HCT116 (cell line): ENCODE data around the gene UGT1A6. TPM values are rescaled to one million over a fixed set of nuclear protein-coding genes. Genes with fewer than 3 reads are reported as not detected.

Experiments
- ATAC-seq: fragments of 200-7000 bp; cut with Tn5 transposase; 2 replicates; pipeline ENCODE4 v1.9.1; 2020; ENCODE audit warnings: mild to moderate bottlenecking, moderate library complexity
- BruUV-seq: library from RNA; stranded (reverse); fragments of 400-500 nt; replicated peaks from 2 replicates; lab custom pipeline; 2021; lab: Mats Ljungman, UMichigan
- CTCF ChIA-PET: fragments of 300-600 bp; sonication (Branson Sonifier 250); formaldehyde crosslinking; loops from one replicate; lab custom pipeline; 2021; ENCODE audit warnings: antibody characterized with exemption; lab: Charles Lee
- POLR2A ChIA-PET: fragments of 300-600, 350-600 bp; sonication (Branson Sonifier 250); formaldehyde crosslinking; loops from one replicate; lab custom pipeline; 2021; ENCODE audit warnings: antibody characterized with exemption; lab: Charles Lee
- RAD21 ChIA-PET, 2 experiments: fragments of 300-600 bp; sonication (Branson Sonifier 250); formaldehyde crosslinking; loops; one replicate each; lab custom pipeline; 2023; ENCODE audit warnings: low total read pairs in 2 of 2; ENCODE audit not compliant: uncharacterized antibody in 2 of 2, unreplicated experiment in 2 of 2, low non-redundant PET in 1 of 2; lab: Charles Lee
- DNase-seq: peaks from one replicate; pipeline ENCODE4 v3.0.0-alpha.2; 2010; ENCODE audit warnings: low read depth, low spot score
- H2AFZ ChIP-seq: fragments of 200-600 bp; shearing (Covaris generic), sonication (generic); 2 replicates; pipeline ENCODE4 v1.6.1; 2017; ENCODE audit warnings: low read depth, mixed run types, mixed read lengths, antibody characterized with exemption, low read length; ENCODE audit not compliant: poor library complexity, severe bottlenecking
- H3K27ac ChIP-seq: 2 replicates; pipeline ENCODE4 v1.5.1; 2012; ENCODE audit warnings: low read depth, low read length
- H3K27me3 ChIP-seq: fragments of 200-600 bp; sonication (generic); 2 replicates; pipeline ENCODE4 v1.6.1; 2016; ENCODE audit warnings: mixed run types, low read length, mixed read lengths; ENCODE audit not compliant: insufficient read depth
- H3K36me3 ChIP-seq, 2 experiments: fragments of 200-500 bp in 1 of 2; fragments of 200-600 bp in 1 of 2; sonication (Bioruptor generic) in 1 of 2; sonication (generic) in 1 of 2; 2 replicates each; pipeline versions ENCODE4 v1.5.1 to v1.6.1; 2014 to 2016; ENCODE audit warnings: low read length in 2 of 2, inconsistent platforms in 1 of 2, mixed read lengths in 1 of 2, mixed run types in 1 of 2; ENCODE audit not compliant: insufficient read depth in 2 of 2, control insufficient read depth in 1 of 2
- H3K4me1 ChIP-seq, 2 experiments: fragments of 200-600 bp in 1 of 2; sonication (generic) in 1 of 2; 2 replicates each; pipeline versions ENCODE4 v1.5.1 to v1.6.1; 2012 to 2017; ENCODE audit warnings: low read length in 2 of 2, inconsistent platforms in 1 of 2, mild to moderate bottlenecking in 1 of 2, mixed read lengths in 1 of 2, mixed run types in 1 of 2, moderate library complexity in 1 of 2; ENCODE audit not compliant: insufficient read depth in 2 of 2, control insufficient read depth in 1 of 2
- H3K4me2 ChIP-seq: fragments of 200-600 bp; sonication (generic); 2 replicates; pipeline ENCODE4 v1.6.1; 2017; ENCODE audit warnings: mixed run types, low read length, mixed read lengths
- H3K4me3 ChIP-seq, 2 experiments: fragments of 200-600 bp in 1 of 2; sonication (generic) in 1 of 2; replicated peaks in 1 of 2; 2 replicates each; pipeline ENCODE4 v1.5.1; 2011 to 2016; ENCODE audit warnings: low read length in 2 of 2, control low read depth in 1 of 2, low read depth in 1 of 2, mild to moderate bottlenecking in 1 of 2, mixed read lengths in 1 of 2, mixed run types in 1 of 2
- H3K79me2 ChIP-seq: fragments of 200-600 bp; sonication (generic); 2 replicates; pipeline ENCODE4 v1.6.1; 2017; ENCODE audit warnings: mild to moderate bottlenecking, mixed run types, low read length, moderate library complexity, mixed read lengths; ENCODE audit not compliant: insufficient read depth
- H3K9ac ChIP-seq: fragments of 200-600 bp; sonication (generic); 2 replicates; pipeline ENCODE4 v1.6.1; 2016; ENCODE audit warnings: low read length, mixed read lengths
- H3K9me2 ChIP-seq: fragments of 200-600 bp; sonication (generic), shearing (Covaris generic); 2 replicates; pipeline ENCODE4 v1.6.1; 2017; ENCODE audit warnings: mixed run types, mild to moderate bottlenecking, moderate library complexity; ENCODE audit not compliant: insufficient read depth
- H3K9me3 ChIP-seq, 2 experiments: fragments of 200-500 bp in 1 of 2; fragments of 200-600 bp in 1 of 2; sonication (Bioruptor generic) in 1 of 2; sonication (generic) in 1 of 2; 2 replicates each; pipeline ENCODE4 v1.6.1; 2014 to 2017; ENCODE audit warnings: low read length in 2 of 2, mixed read lengths in 2 of 2, inconsistent platforms in 1 of 2, low read depth in 1 of 2, mild to moderate bottlenecking in 1 of 2, mixed run types in 1 of 2, moderate library complexity in 1 of 2; ENCODE audit not compliant: control insufficient read depth in 1 of 2, insufficient read depth in 1 of 2
- H4K20me1 ChIP-seq: fragments of 200-600 bp; sonication (generic), shearing (Covaris generic); 2 replicates; pipeline ENCODE4 v1.6.1; 2017; ENCODE audit warnings: mixed run types, mild to moderate bottlenecking, moderate library complexity; ENCODE audit not compliant: insufficient read depth
- CEBPB ChIP-seq: IDR thresholded peaks from 2 replicates; pipeline ENCODE4 v1.6.1; 2012; ENCODE audit warnings: low read depth
- CTCF ChIP-seq, 3 experiments: fragments of 200-600 bp in 1 of 3; sonication (generic) in 1 of 3; IDR thresholded peaks in 2 of 3; conservative IDR thresholded peaks in 1 of 3; 2 replicates each; pipeline ENCODE4 v1.5.1; 2012 to 2017; ENCODE audit warnings: low read depth in 2 of 3, low read length in 2 of 3, antibody characterized with exemption in 1 of 3, borderline replicate concordance in 1 of 3, control low read depth in 1 of 3, mild to moderate bottlenecking in 1 of 3, mixed read lengths in 1 of 3, mixed run types in 1 of 3, moderate library complexity in 1 of 3; ENCODE audit not compliant: insufficient read depth in 1 of 3
- EGR1 ChIP-seq: IDR thresholded peaks from 2 replicates; pipeline ENCODE4 v1.6.1; 2012; ENCODE audit warnings: low read depth
- EZH2 ChIP-seq: fragments of 200-600 bp; sonication (generic); IDR thresholded peaks from 2 replicates; pipeline ENCODE4 v1.6.1; 2017; ENCODE audit warnings: antibody characterized with exemption, mixed run types
- EZH2phosphoT487 ChIP-seq: fragments of 200-600 bp; IDR thresholded peaks from 2 replicates; pipeline ENCODE4 v1.6.1; 2018; ENCODE audit warnings: antibody characterized with exemption, borderline replicate concordance
- JUND ChIP-seq: IDR thresholded peaks from 2 replicates; pipeline ENCODE4 v1.6.1; 2012
- RAD21 ChIP-seq: IDR thresholded peaks from 2 replicates; pipeline ENCODE4 v1.6.1; 2012; ENCODE audit warnings: low read depth, mild to moderate bottlenecking
- SP1 ChIP-seq: IDR thresholded peaks from 2 replicates; pipeline ENCODE4 v1.6.1; 2012; ENCODE audit warnings: low read depth
- TCF7L2 ChIP-seq: IDR thresholded peaks from 2 replicates; pipeline ENCODE4 v1.7.0; 2011; ENCODE audit warnings: borderline replicate concordance, inconsistent platforms; ENCODE audit not compliant: insufficient read depth, insufficient read length; ENCODE audit errors: extremely low read depth
- YY1 ChIP-seq: IDR thresholded peaks from 2 replicates; pipeline ENCODE4 v1.6.1; 2011; ENCODE audit warnings: low read length, low read depth, moderate library complexity, mild to moderate bottlenecking; ENCODE audit not compliant: insufficient replicate concordance; ENCODE audit errors: extremely low read depth
- ZBTB33 ChIP-seq: IDR thresholded peaks from 2 replicates; pipeline ENCODE4 v1.6.1; 2011; ENCODE audit warnings: mild to moderate bottlenecking, low read length, moderate library complexity; ENCODE audit not compliant: insufficient replicate concordance; ENCODE audit errors: extremely low read depth
- ZNF274 ChIP-seq: fragments of 200-500 bp; sonication (Bioruptor generic); IDR thresholded peaks from 2 replicates; pipeline ENCODE4 v1.6.1; 2014; ENCODE audit warnings: mild to moderate bottlenecking, low read depth, low read length, inconsistent platforms
- intact Hi-C: fragments of 100-400 bp; cut with micrococcal nuclease; formaldehyde crosslinking; loops from 2 replicates; pipeline ENCODE4 v1.10.0; 2022
- total RNA-seq: library from RNA; stranded (reverse); gene quantifications from one replicate; pipeline ENCODE4 v1.2.1, GENCODE V29; 2021; ENCODE audit not compliant: unreplicated experiment

Gene UGT1A6
- total RNA-seq, 1 experiment from 2014 or later = not detected

GRCh38 chr2:233691443-233692433 lies 952 bp upstream of the UGT1A6 start:
- H3K27ac ChIP-seq = no peak overlapping the region
- H3K79me2 ChIP-seq = no peaks in the 10 kb centered on the region
- H3K9ac ChIP-seq = no peak overlapping the region
- H3K4me1 ChIP-seq = no peaks in the 10 kb centered on the region
- no peak overlapping the region for H3K4me3 ChIP-seq
- TF ChIP-seq EGR1 = no peak
- TF ChIP-seq RAD21 = no peak
- TF ChIP-seq TCF7L2 = no peak
- TF ChIP-seq CEBPB = no peak
- TF ChIP-seq EZH2 = no peak
- no peak for TF ChIP-seq EZH2phosphoT487
- TF ChIP-seq ZBTB33 = no peak
- TF ChIP-seq YY1 = no peak
- no peak for TF ChIP-seq JUND
- no peak for TF ChIP-seq ZNF274
- TF ChIP-seq CTCF (IDR thresholded peaks at IDR 0.05 in 2 of 3, conservative IDR thresholded peaks at IDR 0.05 in 1 of 3; ENCODE audit: borderline replicate concordance in 1 of 3, insufficient read depth in 1 of 3, low read depth in 2 of 3, low read length in 2 of 3) = no peak
- no peak for TF ChIP-seq SP1
- H3K4me2 ChIP-seq = no peak overlapping the region
- H3K9me2 ChIP-seq = no peaks in the 10 kb centered on the region
- H3K9me3 ChIP-seq = no peaks in the 10 kb centered on the region
- ChIA-PET CTCF (no interaction called here), RAD21 (no interaction called here), POLR2A (no interaction called here)
- no peaks in the 10 kb centered on the region for H3K27me3 ChIP-seq
- H2AFZ ChIP-seq = no peak overlapping the region
- H3K36me3 ChIP-seq = no peaks in the 10 kb centered on the region
- ATAC-seq (no peak), DNase-seq (no peak)
- H4K20me1 ChIP-seq = no peaks in the 10 kb centered on the region
- BruUV-seq = no TSS peak
- intact Hi-C loops = no loop called here
